K562 (cell line): ENCODE results near the gene RBFOX2. TPM values are rescaled to one million over a fixed set of nuclear protein-coding genes. Genes with fewer than 3 reads are reported as not detected.

Experiments used
- ADNP ChIP-seq: fragments of 200-800 bp; sonication (Bioruptor generic); IDR thresholded peaks from 2 replicates; pipeline ENCODE4 v1.6.1; 2016; ENCODE audit warnings: missing genetic modification characterization, missing compliant biosample characterization
- ATF3 ChIP-seq, 2 experiments: fragments of 450-650 bp in 1 of 2; sonication (generic) in 1 of 2; formaldehyde crosslinking in 1 of 2; IDR thresholded peaks in 1 of 2; conservative IDR thresholded peaks in 1 of 2; 2 replicates each; pipeline versions ENCODE4 v1.6.1 to v1.8.1; 2016 to 2023; ENCODE audit warnings: mild to moderate bottlenecking in 2 of 2, moderate library complexity in 2 of 2, inconsistent platforms in 1 of 2, missing genetic modification reagents in 1 of 2
- CBX2 ChIP-seq: fragments of 200-600 bp; sonication (generic); IDR thresholded peaks from one replicate; pipeline ENCODE4 v1.6.1; 2012; ENCODE audit warnings: mild to moderate bottlenecking, low read length, inconsistent platforms; ENCODE audit not compliant: insufficient read depth, poor library complexity, severe bottlenecking
- ELF2 ChIP-seq: fragments of 250-450 bp; sonication (Bioruptor Pico); IDR thresholded peaks from 2 replicates; pipeline ENCODE4 v1.5.0; 2021; ENCODE audit warnings: mild to moderate bottlenecking
- MYBL2 ChIP-seq, 2 experiments: fragments of 450-650 bp in 1 of 2; sonication (generic) in 1 of 2; formaldehyde crosslinking in 1 of 2; IDR thresholded peaks; 2 replicates each; pipeline versions ENCODE4 v1.6.1 to v1.8.1; 2017 to 2022; ENCODE audit warnings: borderline replicate concordance in 1 of 2, inconsistent platforms in 1 of 2, low read depth in 1 of 2, mild to moderate bottlenecking in 1 of 2, missing genetic modification reagents in 1 of 2, moderate library complexity in 1 of 2
- NR0B1 ChIP-seq: fragments of 450-650 bp; IDR thresholded peaks from one replicate; pipeline ENCODE4 v1.6.1; 2018; ENCODE audit warnings: mild to moderate bottlenecking, moderate library complexity; ENCODE audit not compliant: partially characterized antibody
- SMAD2 ChIP-seq: fragments of 150-350 bp; IDR thresholded peaks from 2 replicates; pipeline ENCODE4 v1.6.1; 2014; ENCODE audit warnings: low read depth, mild to moderate bottlenecking, low read length
- U2AF2 ChIP-seq: fragments of 200-400 bp; formaldehyde crosslinking; optimal IDR thresholded peaks from 2 replicates; pipeline ENCODE3; 2017; ENCODE audit warnings: low read depth, mild to moderate bottlenecking, low read length
- ZBTB40 ChIP-seq, 2 experiments: fragments of 450-650 bp in 1 of 2; sonication (generic) in 1 of 2; formaldehyde crosslinking in 1 of 2; IDR thresholded peaks; 2 replicates each; pipeline versions ENCODE4 v1.7.1 to v1.9.0; 2016 to 2022; ENCODE audit warnings: inconsistent platforms in 1 of 2, mild to moderate bottlenecking in 1 of 2, missing genetic modification reagents in 1 of 2
- ZNF12 ChIP-seq: sonication (generic); formaldehyde crosslinking; IDR thresholded peaks from 2 replicates; pipeline ENCODE4 v1.4.0; 2020; ENCODE audit warnings: mild to moderate bottlenecking, missing genetic modification reagents
- ZNF24 ChIP-seq: fragments of 450-650 bp; IDR thresholded peaks from 2 replicates; pipeline ENCODE4 v1.6.1; 2016
- ZNF644 ChIP-seq: fragments of 200-800 bp; sonication (Bioruptor generic); IDR thresholded peaks from 2 replicates; pipeline ENCODE4 v1.6.1; 2016; ENCODE audit warnings: low read depth, missing genetic modification characterization, missing compliant biosample characterization
- polyA plus RNA-seq, 8 experiments: library from polyadenylated mRNA; depleted of rRNA in 4 of 8; stranded (reverse) in 5 of 8; unstranded in 3 of 8; fragments of >200 nt; fragmentation: Nextera tagmentation in 2 of 8; fragmentation: Illumina TruSeq in 1 of 8; extraction: Ambion mirVana in 2 of 8; extraction: Trizol in 1 of 8; gene quantifications; 2 replicates each; pipeline versions ENCODE4 v1.2.1 to v1.2.3, GENCODE V29; 2011 to 2014; ENCODE audit warnings: inconsistent platforms in 1 of 8, missing spikeins in 1 of 8
- total RNA-seq, 7 experiments: library from RNA; depleted of rRNA in 6 of 7; stranded (reverse); fragments of >200 nt in 6 of 7; fragmentation: Illumina TruSeq in 2 of 7; extraction: Trizol in 2 of 7; gene quantifications; 2 replicates each; pipeline versions ENCODE4 v1.2.1 to v1.2.3, GENCODE V29; 2011 to 2021; ENCODE audit warnings: low replicate concordance in 1 of 7

Gene RBFOX2
- total and polyA plus RNA-seq, 9 of the 15 experiments (the other 6 are each of a cell fraction or from before 2014, with no cell fraction given) = 5.8 to 24.8 (median 14.2) TPM

- TF ChIP-seq ELF2 (CRISPR knock-in tag) (no peak), ATF3 (IDR thresholded peaks at IDR 0.05) (0 out of 2 replicates have a peak, but pooled peaks have one; percentile 27), ATF3 (CRISPR knock-in tag; conservative IDR thresholded peaks at IDR 0.05) (no peak), NR0B1 (no peak), ZNF24 (no peak), MYBL2 (IDR thresholded peaks at IDR 0.05; ENCODE audit: low read depth) (no peak), MYBL2 (CRISPR knock-in tag; IDR thresholded peaks at IDR 0.05; ENCODE audit: borderline replicate concordance) (no peak), U2AF2 (no peak), CBX2 (no peak), ZNF12 (no peak), ZNF644 (tag) (no peak), SMAD2 (no peak), ADNP (tag) (no peak), ZBTB40 (IDR thresholded peaks at IDR 0.05) (peak; percentile 58), ZBTB40 (CRISPR knock-in tag; IDR thresholded peaks at IDR 0.05) (no peak)
Measured at GRCh38 chr22:36029406-36029755, 757 bp upstream of the RBFOX2 start (continued).
